HEK293 (cell line): ENCODE results near the gene OCRL.

ENCODE experiments used
- CTCF ChIA-PET: fragments of 350-600 bp; formaldehyde crosslinking; extraction: SDS; loops from one replicate; lab custom pipeline; 2021; ENCODE audit warnings: antibody characterized with exemption; lab: Yijun Ruan, JAX
- POLR2A ChIA-PET: fragments of 300-600 bp; formaldehyde crosslinking; extraction: SDS; loops from one replicate; lab custom pipeline; 2020; ENCODE audit warnings: antibody characterized with exemption, inconsistent platforms; lab: Yijun Ruan, JAX
- H3K27ac ChIP-seq: fragments of 200-500 bp; sonication (Bioruptor generic); 2 replicates; pipeline ENCODE4 v1.5.1; 2014; ENCODE audit warnings: low read depth, low read length, control low read depth, inconsistent platforms; ENCODE audit errors: extremely low read depth
- H3K36me3 ChIP-seq, 2 experiments: fragments of 200-500 bp in 1 of 2; sonication (Bioruptor generic) in 1 of 2; 1 replicate in 1 of 2; 2 replicates in 1 of 2; pipeline ENCODE4 v1.5.1; 2014 to 2017; ENCODE audit warnings: inconsistent platforms in 2 of 2, low read length in 2 of 2; ENCODE audit not compliant: control insufficient read depth in 2 of 2, insufficient read depth in 1 of 2
- H3K4me1 ChIP-seq: fragments of 200-500 bp; sonication (Bioruptor generic); 2 replicates; pipeline ENCODE4 v1.5.1; 2014; ENCODE audit warnings: mild to moderate bottlenecking, low read length, inconsistent platforms; ENCODE audit not compliant: control insufficient read depth, insufficient read depth
- H3K4me3 ChIP-seq: 2 replicates; pipeline ENCODE4 v1.5.1; 2011; ENCODE audit warnings: low read depth, mild to moderate bottlenecking, control low read depth, low read length, moderate library complexity
- H3K9me3 ChIP-seq: fragments of 200-500 bp; sonication (Bioruptor generic); 2 replicates; pipeline ENCODE4 v1.5.1; 2014; ENCODE audit warnings: low read depth, low read length, inconsistent platforms; ENCODE audit not compliant: control insufficient read depth, insufficient read depth
- SP7 ChIP-seq: fragments of 450-650 bp; formaldehyde crosslinking; IDR thresholded peaks from 2 replicates; pipeline ENCODE4 v1.5.1; 2016; ENCODE audit warnings: missing biosample characterization, missing genetic modification characterization
- ZBTB11 ChIP-seq: fragments of 450-650 bp; formaldehyde crosslinking; conservative IDR thresholded peaks from 2 replicates; pipeline ENCODE4 v1.5.1; 2016; ENCODE audit warnings: low read depth, missing biosample characterization, missing genetic modification characterization
- ZNF521 ChIP-seq: fragments of 450-650 bp; formaldehyde crosslinking; IDR thresholded peaks from 2 replicates; pipeline ENCODE4 v1.5.1; 2017; ENCODE audit warnings: missing biosample characterization, mild to moderate bottlenecking, missing genetic modification characterization
- ZNF600 ChIP-seq: fragments of 450-650 bp; formaldehyde crosslinking; IDR thresholded peaks from 2 replicates; pipeline ENCODE4 v1.5.1; 2016; ENCODE audit warnings: missing biosample characterization, missing genetic modification characterization
- ZNF621 ChIP-seq: fragments of 450-650 bp; formaldehyde crosslinking; IDR thresholded peaks from 2 replicates; pipeline ENCODE4 v1.5.1; 2017; ENCODE audit warnings: missing biosample characterization, missing genetic modification characterization
- ZNF701 ChIP-seq: fragments of 450-650 bp; formaldehyde crosslinking; IDR thresholded peaks from 2 replicates; pipeline ENCODE4 v1.5.1; 2016; ENCODE audit warnings: missing biosample characterization, missing genetic modification characterization
- ZNF792 ChIP-seq: fragments of 450-650 bp; formaldehyde crosslinking; IDR thresholded peaks from 2 replicates; pipeline ENCODE4 v1.5.1; 2016; ENCODE audit warnings: missing biosample characterization, missing genetic modification characterization
- ZSCAN16 ChIP-seq: fragments of 450-650 bp; formaldehyde crosslinking; IDR thresholded peaks from 2 replicates; pipeline ENCODE4 v1.5.1; 2016; ENCODE audit warnings: missing biosample characterization, missing genetic modification characterization
- ZXDB ChIP-seq: fragments of 450-650 bp; formaldehyde crosslinking; IDR thresholded peaks from 2 replicates; pipeline ENCODE4 v1.5.1; 2016; ENCODE audit warnings: missing biosample characterization, missing genetic modification characterization

OCRL gene

DNA sequence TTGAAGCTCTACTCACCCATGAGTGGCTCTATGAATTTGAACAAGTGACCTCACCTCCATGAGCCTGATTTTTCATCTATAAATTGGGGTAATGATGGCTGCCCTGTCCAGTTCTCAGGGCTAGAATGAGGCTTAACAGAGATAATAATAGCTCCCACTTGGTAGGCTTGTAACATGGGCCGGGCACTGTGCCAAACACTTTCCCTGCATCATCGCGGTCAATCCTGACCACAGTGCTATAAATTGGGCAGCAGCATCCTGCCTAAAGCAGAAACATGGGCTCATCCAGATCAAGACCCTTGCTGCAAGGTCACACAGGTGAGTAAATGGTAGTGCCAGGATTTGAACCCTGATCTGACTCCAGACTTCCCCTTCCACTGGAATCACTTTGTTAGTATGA lies 101.9 kb downstream of the OCRL start:
- ChIA-PET POLR2A (interaction anchor here (1.1 kb wide), 1 partner anchor 13 kb away, joined by 4 read pairs; the partner anchor contains the start of gene APLN), CTCF (interaction anchor here (1.4 to 7.5 kb wide), 2 partner anchors 84 to 419 kb away, joined by 4 to 154 read pairs; no protein-coding TSS in a partner anchor)
- H3K9me3 ChIP-seq, result no peaks in the 10 kb centered on the region
- H3K4me3 ChIP-seq, result no peak overlapping the region
- no peaks in the 10 kb centered on the region for H3K4me1 ChIP-seq
- no peaks in the 10 kb centered on the region for H3K36me3 ChIP-seq
- no peak overlapping the region for H3K27ac ChIP-seq
- TF ChIP-seq SP7, result no peak
- TF ChIP-seq ZNF521 (tag by site-specific recombination), result no peak
- no peak for TF ChIP-seq ZXDB (tag by site-specific recombination)
- no peak for TF ChIP-seq ZNF792 (tag by site-specific recombination)
- TF ChIP-seq ZNF600 (tag by site-specific recombination), result no peak
- no peak for TF ChIP-seq ZNF621 (tag by site-specific recombination)
- no peak for TF ChIP-seq ZBTB11 (tag by site-specific recombination)
- no peak for TF ChIP-seq ZNF701
- TF ChIP-seq ZSCAN16 (tag by site-specific recombination), result no peak
